ENCODE measurements around the gene ASIP.
A peak's percentile ranks its signal among the peaks of the same experiment; 100 is the strongest.
"Not testable (repeated sequence)": the region's sequence is repeated elsewhere in the genome, so short reads cannot be mapped to it uniquely, and the experiment has no call there.

ASIP gene

DNA sequence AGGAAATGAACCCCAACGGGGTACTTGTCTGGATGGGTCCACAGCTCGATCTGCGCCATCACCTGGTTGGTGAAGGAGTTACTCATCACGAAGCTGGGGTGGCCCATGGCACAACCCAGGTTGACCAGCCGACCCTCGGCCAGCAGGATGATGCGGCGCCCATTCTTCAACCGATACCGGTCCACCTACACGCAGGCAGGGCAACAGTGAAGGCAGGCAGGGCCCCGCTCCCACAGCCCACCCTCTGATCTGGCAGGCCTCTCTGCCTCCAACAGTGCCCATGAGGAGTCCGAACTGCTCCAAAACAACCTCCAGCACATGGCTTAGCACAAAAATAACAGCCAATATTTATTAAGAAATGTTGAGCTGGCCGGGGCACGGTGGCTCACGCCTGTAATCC lies 44.2 kb downstream of the ASIP start:
- no peak for DNase-seq (ENCODE audit: low spot score)

DNA sequence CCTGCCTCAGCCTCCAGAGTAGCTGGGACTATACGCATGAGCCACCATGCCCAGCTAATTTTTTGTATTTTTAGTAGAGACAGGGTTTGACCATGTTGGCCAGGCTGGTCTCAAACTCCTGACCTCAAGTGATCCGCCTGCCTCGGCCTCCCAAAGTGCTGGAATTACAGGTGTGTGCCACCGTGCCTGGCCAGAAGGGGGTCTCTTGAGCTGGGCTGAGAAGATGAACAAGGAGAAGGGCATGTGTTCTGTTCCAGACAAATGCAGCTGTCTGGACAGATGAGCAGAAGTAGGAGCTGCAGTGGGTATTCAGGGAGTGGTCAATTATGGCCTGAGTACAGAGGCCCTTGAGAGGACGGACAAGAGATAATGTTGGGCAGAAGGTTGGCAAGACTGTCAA lies 46.3 kb downstream of the ASIP start:
- DNase-seq (ENCODE audit: low spot score) = not testable (repeated sequence)

DNA sequence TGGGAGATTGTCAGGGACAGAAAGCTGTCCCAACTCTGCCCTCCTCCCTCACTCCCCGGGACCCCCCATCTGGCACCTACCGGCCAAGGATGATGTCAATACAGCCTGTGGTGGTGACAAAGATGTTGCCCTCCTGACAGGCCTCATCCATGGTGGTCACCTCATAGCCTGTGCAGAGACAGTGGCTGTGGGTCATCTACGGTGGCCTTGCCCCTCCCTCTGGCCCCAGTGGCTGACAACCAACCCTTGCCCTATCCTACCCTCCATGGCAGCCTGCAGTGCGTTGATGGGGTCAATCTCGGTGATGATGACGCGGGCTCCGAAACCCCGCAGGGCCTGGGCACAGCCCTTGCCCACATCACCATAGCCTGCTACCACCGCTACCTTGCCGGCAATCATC lies 49.2 kb downstream of the ASIP start:
- DNase-seq (ENCODE audit: low spot score) = no peak

DNA sequence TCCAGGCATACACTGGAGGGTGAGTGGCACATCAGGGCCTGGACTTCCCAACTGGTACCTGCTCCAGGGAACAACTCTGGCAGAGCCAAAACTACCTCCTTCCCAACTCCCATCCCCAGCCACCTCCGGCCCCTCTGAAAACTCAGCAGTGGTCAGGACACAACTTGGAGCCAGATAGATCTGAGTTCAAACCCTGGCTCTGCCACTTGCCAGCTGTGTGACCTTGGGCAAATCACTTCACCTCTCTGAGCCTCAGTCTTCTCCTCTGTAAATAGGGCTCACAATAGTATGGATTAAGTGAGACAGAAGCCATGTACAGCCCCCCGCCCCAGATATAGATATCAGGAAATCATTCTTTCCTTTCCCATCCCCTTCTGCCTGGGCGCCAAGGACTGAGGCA lies 51.3 kb downstream of the ASIP start:
- DNase-seq (ENCODE audit: low spot score) = no peak

DNA sequence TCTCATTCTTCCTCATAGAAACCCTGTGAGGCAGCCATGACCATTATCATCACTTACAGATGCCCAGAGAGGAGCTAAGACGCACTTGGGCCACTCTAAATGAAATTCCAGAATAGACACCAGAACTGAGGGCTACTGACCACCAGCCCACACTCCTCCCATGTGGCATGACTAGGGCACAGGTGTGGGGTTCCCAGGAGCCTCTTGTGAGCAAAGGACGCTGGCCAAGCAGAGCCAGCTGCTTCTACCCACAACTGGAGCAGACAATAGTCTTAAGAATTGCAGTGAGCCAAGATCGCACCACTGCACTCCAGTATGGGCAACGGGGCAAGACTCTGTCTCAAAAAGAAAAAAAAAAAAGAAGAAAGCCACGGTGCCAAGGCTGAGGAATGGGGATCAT lies 51.9 kb downstream of the ASIP start:
- DNase-seq (ENCODE audit: low spot score) = no peak

DNA sequence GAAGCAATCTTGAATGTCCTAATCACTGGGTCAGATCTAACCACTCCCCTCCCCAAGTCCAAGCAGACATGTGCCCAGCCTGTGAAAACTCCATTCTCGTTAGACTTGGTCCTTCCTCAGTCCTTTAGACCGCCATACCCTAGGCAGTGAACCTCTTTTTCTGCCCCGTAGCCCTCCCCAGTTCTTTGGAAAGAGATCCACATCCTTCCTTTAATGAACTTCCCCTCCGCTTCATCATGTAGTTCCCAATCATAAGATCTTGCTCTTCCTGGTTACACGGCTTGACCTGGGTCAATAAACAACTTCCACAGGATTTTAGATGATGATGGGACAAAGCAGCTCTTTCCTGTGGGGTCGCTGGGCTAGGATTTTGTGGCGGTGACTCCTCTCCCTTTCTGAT lies 52.4 kb downstream of the ASIP start:
- no peak for DNase-seq (ENCODE audit: low spot score)

DNA sequence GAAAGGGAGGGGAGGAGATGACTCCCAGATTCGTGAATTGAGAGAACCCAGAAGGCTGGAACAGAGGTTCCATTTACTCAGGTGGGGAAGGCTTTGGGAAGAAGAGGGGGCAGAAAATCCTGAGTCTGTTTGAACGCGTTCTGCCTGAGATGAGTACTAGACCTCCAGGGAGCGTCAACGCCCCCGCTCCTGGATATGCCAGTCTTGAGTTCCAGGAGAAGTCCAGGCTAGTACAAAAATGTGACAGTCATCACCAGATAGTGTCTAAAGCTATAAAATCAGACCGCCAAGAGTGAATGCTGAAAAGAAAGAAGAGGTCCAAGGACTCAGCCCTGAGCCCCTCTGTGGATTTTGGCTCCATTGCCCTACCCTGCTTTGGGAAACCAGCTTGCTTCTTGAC lies 53.3 kb downstream of the ASIP start:
- no peak for DNase-seq (ENCODE audit: low spot score)

DNA sequence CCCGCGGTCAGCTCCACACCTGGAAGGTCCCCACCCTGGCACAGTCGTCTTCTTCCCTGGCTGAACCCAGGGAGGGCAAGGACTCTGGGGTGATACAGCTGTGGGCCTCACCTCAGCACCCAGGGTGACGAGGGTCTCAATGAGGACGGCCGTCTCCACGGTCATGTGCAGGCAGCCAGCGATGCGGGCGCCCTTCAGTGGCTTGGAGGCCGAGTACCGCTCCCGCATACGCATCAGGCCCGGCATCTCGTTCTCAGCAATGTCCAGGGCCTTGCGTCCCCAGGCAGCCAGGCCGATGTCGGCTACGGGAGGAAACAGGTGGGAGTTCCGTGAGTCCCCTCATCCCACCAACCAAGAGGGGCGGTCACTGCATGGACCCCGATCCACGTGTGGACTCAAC lies 54.1 kb downstream of the ASIP start:
- no peak for DNase-seq (ENCODE audit: low spot score)

DNA sequence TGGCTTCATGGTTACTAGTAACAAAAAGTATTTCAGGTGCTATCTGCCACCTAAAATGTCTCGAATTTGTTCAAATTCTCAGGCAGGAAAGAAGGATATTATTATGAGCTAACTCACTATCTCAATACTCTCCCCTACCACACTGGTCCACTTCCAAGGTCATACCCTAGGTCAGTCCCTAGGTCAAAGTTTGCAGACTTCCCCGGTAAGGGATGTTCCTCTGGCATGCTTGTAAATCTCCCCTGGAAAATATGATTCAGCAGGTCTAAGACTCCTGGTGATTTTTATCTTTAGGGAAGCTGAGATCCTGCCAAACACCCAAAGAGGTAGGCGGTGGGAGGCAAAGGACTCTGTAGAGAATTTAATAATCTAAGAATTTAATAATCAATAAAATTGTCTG lies 55.2 kb downstream of the ASIP start:
- no peak for DNase-seq (ENCODE audit: low spot score)

DNA sequence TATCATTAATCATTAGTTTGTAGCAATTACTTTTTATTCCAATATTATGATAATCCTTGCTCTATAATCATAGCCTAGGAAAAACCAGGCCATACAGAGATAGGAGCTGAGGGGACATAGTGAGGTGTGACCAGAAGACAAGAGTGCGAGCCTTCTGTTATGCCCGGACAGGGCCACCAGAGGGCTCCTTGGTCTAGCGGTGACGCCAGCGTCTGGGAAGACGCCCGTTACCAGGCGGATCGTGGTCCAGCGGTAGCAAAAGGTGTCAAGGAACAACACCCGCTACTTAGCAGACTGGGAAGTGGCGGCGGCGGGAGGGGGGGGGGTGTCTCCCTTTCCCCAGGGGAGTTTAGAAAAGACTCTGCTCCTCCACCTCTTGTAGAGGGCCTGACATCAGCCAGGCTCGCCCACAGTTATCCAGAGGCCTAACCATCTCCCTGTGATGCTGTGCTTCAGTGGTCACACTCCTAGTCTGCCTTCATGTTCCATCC lies 57.1 kb downstream of the ASIP start:
- DNase-seq (ENCODE audit: low spot score) = not testable (repeated sequence)

DNA sequence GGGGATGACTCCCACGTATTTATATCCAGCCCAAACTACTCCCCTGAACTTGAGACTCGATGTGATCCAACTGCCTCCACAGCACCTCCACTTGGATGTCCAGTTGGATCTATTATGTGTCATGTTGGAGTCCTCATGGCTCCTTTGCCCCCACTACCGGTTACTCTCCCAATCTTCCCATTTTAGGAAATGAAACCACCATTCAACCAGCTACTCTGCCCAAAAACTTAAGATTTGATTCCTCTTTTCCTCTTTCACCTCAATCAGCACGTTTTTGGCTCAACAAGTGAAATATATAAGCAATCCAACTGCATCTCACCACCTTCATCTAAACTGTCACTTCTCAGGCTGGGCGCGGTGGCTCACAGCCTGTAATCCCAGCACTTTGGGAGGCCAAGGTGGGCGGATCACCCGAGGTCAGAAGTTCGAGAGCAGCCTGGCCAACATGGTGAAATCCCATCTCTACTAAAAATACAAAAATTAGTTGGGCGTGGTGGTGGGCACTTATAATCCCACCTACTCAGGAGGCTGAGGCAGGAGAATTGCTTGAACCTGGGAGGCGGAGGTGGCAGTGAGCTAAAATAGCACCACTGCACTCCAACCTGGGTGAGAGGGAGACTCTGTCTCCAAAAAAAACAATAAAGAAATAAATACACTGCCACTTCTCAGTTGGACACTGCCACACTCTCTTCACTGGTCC lies 58.5 kb downstream of the ASIP start:
- DNase-seq (ENCODE audit: low spot score) = no peak

DNA sequence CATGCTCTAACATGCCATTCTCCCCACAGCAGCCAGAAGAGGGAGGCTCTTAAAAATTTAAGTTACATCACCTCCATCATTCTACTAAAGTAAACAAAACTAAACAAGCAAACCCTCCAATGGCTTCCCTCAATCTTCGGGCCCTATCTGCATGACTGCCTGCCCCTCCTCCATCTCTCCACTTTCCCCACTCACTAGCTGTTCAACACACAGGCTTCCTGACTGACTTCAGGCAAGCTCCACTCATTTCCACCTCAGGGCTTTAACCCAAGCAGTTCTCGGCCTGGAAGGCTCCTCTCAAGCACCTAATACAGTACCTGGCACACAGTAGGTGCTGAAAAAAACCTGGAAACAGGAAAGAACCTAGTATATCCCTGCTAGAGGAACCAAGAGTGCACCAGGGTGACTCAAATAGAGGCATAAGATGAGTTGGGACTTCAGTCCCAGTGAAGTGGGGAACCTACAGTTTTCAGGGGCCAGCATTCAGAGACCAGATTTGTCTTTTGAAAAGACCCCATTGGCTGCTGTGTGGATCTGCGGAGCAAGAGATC lies 59.1 kb downstream of the ASIP start:
- no peak for DNase-seq (ENCODE audit: low spot score)

DNA sequence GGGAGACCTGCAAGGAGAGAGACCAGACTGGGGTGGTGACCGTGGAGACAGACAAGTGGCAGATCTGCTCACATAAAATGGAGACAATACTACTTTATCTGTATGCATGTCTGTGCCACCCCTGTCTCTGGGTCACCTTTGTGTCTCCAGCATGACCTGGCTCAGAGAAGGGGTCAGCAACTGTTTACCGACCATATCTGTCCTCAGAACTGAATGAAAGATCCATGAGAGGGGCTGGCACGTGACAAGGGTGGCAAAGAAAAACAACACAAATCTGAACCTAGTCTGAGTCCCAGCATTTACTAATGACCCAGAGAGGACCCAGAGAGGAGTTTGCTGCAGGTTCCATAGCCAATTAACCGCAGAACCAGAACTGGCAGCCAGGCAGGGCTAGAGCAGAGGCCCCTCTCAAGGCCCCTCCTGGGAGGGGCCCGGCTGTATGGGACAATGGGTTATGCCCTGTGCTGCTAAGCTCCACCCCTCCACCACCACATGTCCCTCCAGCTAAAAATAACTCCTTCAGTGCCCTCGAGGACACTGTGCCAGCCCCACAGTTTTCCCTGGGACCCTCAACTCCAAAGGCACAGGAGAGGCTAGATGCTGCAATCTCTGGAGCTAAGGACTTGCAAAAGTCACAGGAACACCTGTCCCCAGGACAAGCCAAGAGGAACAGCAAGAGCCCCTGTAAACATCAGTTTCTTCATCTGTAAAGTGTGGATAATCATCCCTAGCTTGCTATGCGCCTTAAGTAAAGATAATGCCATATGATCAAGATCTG lies 59.8 kb downstream of the ASIP start:
- DNase-seq (ENCODE audit: low spot score) = no peak

DNA sequence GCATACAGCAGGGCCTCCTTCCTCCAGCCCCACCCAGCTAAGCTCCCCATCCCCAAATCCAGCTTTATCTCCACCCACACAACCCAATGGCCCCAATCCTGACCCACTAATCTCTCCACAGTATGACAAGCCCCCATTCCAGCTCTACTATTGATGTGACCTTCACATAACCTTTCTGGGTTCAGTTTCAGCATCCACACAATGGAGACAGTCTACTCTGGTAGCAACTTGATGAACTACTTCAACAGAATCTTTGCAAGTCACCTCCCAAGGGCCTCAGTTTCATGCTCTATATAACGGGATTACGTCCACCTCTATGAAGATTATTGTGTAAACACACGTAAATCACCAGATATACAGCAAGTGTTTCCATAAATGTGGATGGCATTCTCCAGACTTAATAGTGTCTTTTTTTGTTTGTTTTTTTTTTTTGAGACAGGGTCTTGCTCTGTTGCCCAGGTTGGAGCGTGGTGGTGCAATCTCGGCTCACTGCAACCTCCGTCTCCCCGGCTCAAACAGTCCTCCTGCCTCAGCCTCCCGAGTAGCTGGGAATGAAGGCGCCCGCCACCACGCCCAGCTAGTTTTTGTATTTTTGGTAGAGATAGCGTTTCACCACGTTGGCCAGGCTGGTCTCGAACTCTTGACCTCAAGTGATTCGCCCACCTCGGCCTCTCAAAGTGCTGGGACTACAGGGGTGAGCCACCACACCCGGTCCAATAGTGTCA lies 60.5 kb downstream of the ASIP start:
- DNase-seq (ENCODE audit: low spot score) = no peak

DNA sequence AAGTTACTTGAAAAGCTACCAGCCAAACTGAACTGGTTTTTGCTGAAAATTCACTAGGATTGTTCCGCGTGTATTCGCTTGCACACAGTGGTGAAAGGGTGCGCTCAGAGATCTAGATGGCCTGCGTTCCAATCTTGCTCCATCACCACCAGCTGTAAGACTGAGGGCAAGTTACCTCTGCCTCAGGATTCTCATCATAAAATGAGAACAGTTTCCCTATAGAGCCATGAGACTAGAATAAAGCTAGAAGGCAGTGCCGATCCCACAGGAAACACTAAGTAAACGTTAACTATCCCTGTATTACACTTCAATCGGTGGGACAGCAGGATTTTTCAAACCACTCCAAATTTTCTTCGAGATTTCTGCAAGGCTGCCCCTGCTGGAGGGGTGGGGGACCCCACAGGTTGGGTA lies 61.1 kb downstream of the ASIP start:
- no peak for DNase-seq (ENCODE audit: low spot score)

DNA sequence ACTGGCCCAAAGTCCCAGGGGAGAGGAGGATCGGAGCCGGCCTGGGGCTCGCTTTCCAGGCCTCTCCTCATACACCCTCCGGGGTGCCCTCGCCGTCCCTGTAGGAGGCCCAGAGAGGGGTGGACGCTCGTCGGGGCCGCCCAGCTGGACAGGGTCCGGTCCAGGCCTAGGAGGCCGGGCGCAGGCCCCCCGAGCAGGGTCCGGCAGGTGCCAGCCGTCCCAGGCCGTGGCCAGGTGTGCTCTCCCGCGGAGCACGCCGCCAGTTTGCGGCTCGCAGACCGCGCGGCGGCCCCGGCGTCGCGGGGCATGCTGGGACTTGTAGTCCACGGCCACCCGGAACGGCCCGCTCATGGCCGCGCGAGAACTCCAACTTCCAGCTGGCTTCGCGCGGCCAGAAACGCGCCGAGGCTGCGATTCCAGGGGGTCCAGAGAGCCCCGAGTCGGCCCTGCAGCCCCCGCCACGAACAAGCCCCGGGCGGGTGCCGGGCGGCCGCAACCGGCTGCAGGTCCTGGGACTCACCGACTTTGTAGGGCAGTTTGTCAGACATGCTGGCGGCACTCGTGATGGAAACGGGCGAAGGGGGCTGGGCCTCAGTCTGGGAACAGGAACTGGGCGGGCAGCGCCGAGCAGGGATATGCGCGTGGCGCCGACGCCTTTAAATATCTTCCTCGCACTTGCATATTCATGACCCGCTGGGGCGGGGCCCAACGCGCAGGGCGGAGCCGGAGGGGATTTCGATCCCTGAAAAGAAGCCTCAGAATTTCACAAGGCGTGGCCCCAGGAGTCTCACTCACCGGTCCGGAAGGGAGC lies 61.7 kb downstream of the ASIP start, which contains the start of gene AHCY:
TSS of gene AHCY (minus strand) at position 633 of the 811 bp plus-strand sequence. CDS start at position 548, 85 bp downstream.
- peak; percentile 93 for DNase-seq (ENCODE audit: low spot score)

DNA sequence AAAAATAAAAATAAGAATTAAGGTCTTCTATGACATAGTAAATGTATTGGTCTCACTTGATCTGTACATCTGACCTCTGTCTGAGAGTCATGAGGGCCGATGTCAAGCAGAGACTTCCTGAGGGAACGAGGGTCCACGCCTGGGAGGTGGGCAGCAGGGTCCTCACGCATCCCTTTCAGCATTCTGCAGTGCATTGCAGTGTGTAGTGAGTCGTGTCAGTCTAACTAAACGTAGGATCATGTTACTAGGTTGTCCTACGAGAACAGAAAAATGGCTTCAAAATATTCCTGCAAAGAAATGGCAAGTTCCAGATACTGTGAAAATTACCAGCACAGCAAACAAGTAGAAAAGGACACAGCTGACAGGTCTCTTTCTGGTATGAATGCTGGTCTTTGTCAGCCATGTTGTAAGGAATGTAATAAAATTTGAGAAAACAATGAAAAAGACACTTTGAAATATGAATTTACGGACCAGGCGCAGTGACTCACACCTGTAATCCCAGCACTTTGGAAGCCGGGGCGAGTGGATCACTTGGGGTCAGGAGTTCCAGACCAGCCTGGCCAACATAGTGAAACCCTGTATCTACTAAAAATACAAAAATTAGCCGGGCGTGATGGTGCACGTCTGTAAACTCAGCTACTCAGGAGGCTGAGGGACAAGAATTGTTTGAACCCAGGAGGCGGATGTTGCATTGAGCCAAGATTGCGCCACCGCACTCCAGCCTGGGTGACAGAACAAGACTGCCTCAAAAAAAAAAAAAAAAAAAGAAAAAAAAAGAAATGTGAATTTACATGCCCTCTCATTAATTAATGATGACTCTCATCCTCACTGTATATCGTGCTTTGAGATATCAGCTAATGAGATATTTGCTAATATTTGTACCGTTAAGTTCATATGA lies 64.4 kb downstream of the ASIP start:
- DNase-seq (ENCODE audit: low spot score) = no peak

DNA sequence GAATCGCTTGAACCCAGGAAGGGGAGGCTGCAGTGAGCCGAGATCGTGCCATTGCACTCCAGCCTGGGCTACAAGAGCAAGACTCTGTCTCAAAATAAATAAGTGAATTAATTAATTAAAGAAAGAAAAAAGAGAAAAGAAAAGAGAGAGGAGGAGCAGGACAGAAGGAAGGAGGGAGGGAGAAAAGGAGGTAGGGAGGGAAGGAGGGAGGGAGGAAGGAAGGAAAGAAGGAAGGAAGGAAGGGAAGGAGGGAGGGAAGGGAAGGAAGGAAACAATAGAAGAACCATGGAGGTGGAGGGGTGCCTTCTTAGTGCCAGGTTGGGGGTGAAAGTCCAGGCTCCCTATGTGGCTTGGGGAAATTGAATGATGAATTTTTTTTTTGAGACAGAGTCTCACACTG lies 68.5 kb downstream of the ASIP start:
- no peak for DNase-seq (ENCODE audit: low spot score)

DNA sequence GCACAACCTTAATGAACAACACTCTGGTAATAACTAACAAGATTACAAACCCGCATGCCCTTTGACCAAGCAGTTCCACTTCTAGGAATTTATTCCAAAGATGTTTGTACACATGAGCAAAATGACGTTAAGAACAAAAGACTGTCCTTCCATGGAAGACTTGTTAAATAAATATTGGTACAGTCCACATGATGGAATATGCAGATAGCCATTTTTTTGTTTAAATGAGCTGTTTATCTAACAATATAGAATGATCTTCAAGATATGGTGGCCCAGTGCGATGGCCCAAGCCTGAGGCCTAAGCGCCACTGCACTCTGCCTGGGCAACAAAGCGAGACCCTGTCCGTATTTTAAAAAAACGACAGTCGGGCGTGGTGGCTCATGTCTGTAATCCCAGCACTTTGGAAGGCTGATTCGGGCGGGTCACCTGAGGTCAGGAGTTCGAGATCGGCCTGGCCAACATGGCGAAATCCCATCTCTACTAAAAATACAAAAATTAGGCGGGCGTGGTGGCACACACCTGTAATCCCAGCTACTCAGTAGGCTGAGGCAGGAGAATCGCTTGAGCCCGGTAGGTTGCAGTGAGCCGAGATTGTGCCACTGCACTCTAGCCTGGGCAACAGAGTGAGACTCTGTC lies 69.4 kb downstream of the ASIP start:
- no peak for DNase-seq (ENCODE audit: low spot score)
